Endothelial cell (in vitro differentiated cells): ENCODE results near the gene KRT31. TPM values are rescaled to one million over a fixed set of nuclear protein-coding genes. Genes with fewer than 3 reads are reported as not detected.

Experiments used
- DNase-seq: peaks from one replicate; pipeline ENCODE4 v3.0.0; 2021; ENCODE audit warnings: low spot score
- H3K27ac Mint-ChIP-seq: one replicate; pipeline ENCODE4 v1.8.0; 2021; ENCODE audit warnings: mixed read lengths, inconsistent platforms; ENCODE audit not compliant: unreplicated experiment
- H3K27me3 Mint-ChIP-seq: one replicate; pipeline ENCODE4 v1.8.0; 2021; ENCODE audit warnings: mild to moderate bottlenecking, moderate library complexity, mixed read lengths, inconsistent platforms; ENCODE audit not compliant: unreplicated experiment
- H3K36me3 Mint-ChIP-seq: one replicate; pipeline ENCODE4 v1.8.0; 2021; ENCODE audit warnings: mild to moderate bottlenecking, low read depth, mixed read lengths, inconsistent platforms; ENCODE audit not compliant: unreplicated experiment
- H3K4me1 Mint-ChIP-seq: one replicate; pipeline ENCODE4 v1.8.0; 2021; ENCODE audit warnings: mild to moderate bottlenecking, mixed read lengths, inconsistent platforms; ENCODE audit not compliant: unreplicated experiment
- H3K4me3 Mint-ChIP-seq: one replicate; pipeline ENCODE4 v1.8.0; 2021; ENCODE audit warnings: mild to moderate bottlenecking, mixed read lengths, inconsistent platforms; ENCODE audit not compliant: unreplicated experiment
- H3K9me3 Mint-ChIP-seq: one replicate; pipeline ENCODE4 v1.8.0; 2021; ENCODE audit warnings: mixed read lengths, inconsistent platforms; ENCODE audit not compliant: unreplicated experiment
- CTCF ChIP-seq: fragments of 200-600 bp; sonication (generic); IDR thresholded peaks from one replicate; pipeline ENCODE4 v1.5.0; 2021; ENCODE audit warnings: antibody characterized with exemption; ENCODE audit not compliant: unreplicated experiment
- long read RNA-seq: library from polyadenylated mRNA; unstranded; transcript quantifications from one replicate; pipeline ENCODE4 v2.0.0, GENCODE V29; 2020; ENCODE audit not compliant: unreplicated experiment
- total RNA-seq: library from RNA; stranded (reverse); fragmentation: NEBNext Ultra II Directional; extraction: Animal tissue kit (Norgen Biotek cat#: 25700); gene quantifications from one replicate; pipeline ENCODE4 v1.2.1, GENCODE V29; 2021; ENCODE audit not compliant: unreplicated experiment

KRT31 gene
- not detected for total RNA-seq
- long read RNA-seq: 0 reads

DNA sequence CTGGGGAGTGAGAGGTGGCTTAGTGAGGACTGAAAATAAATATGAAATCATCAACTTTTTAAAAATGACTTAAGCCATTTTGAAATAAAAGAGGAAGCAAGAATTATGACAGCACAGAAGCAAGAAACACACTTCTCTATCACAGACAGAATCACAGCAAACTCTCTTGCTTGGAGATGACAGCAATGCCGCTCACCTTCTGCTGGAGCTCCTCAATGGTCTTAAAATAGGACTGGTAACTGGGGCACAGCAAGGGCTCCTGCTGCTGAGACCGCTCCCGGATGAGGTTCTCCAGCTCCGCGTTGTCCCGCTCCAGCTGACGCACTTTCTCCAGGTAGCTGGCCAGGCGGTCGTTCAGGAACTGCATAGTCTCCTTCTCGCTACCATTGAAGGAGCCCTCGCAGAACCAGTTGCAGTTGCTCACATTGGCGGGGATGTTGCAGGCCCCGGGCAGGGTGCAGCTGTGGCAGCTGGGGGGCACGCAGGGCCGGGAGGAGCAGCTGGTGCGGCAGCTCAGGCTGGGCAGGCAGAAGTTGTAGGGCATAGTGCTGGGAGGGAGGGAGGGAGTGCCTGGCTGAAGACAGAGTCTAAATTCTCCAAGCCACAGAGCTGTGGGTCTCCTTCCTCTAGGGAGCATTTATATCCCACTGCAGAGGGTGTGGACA lies at the start of gene KRT31:
Gene KRT31 (minus strand): TSS at position 613 of the 665 bp plus-strand sequence. CDS start 69 bp downstream, at position 544.
- Mint-ChIP-seq H3K4me1 (no peaks in the 10 kb centered on the region), H3K4me3 (no peak within 1 kb of the TSS), H3K9me3 (no peaks in the 10 kb centered on the region), H3K27me3 (no peaks in the 10 kb centered on the region), H3K36me3 (no peaks in the 10 kb centered on the region), H3K27ac (no peak within 1 kb of the TSS)
- no peak for DNase-seq
- no peak for TF ChIP-seq CTCF

DNA sequence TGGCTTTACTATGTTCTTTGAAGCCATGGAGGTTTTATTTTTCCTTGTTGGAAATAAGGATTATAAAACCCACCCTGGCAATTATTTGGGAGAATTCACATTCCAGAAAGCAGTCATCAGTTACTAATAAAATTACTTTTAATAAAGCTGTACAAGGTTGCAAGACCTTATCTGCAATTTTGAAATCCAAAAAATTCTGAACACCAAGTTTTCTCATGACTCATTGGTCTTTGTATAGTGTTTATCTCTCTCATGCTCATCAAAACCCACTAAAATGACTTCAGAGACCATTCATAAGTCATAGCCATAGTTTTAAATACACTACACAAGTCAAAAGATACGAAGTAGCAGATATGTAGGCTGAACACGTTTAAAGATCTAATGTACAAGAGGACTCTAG lies 49.4 kb upstream of the KRT31 start:
- TF ChIP-seq CTCF: no peak
- Mint-ChIP-seq H3K27ac (no peak overlapping the region), H3K9me3 (no peaks in the 10 kb centered on the region), H3K36me3 (no peaks in the 10 kb centered on the region), H3K4me3 (no peak overlapping the region), H3K27me3 (no peaks in the 10 kb centered on the region), H3K4me1 (no peaks in the 10 kb centered on the region)
- no peak for DNase-seq

GRCh38 chr17:41444640-41445039 lies 47.2 kb upstream of the KRT31 start:
- Mint-ChIP-seq H3K36me3 (no peaks in the 10 kb centered on the region), H3K27me3 (peaks cover 1% of the 10 kb centered on the region), H3K27ac (no peak overlapping the region), H3K4me1 (no peaks in the 10 kb centered on the region), H3K9me3 (no peaks in the 10 kb centered on the region), H3K4me3 (no peak overlapping the region)
- TF ChIP-seq CTCF: no peak
- no peak for DNase-seq

DNA sequence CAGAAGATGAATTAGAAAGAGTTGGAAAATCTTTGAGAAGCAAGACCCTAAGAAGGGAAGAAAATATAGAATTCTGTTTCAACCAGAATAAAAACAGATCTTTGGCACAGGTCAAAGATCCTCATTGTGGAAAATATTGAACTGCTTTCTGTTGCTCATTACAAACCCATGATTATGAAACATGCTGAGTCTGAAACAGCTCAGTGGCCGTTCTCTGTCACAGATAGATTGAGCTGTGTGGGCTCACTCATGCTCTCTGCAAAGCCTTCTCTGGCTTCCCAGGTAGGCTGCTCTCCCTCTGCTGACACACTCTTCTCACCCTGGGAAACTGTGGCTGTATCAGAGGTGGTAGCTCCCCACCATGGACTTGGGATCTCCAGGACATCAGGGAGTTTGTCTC lies 46.8 kb upstream of the KRT31 start:
- H3K27ac Mint-ChIP-seq: no peak overlapping the region
- no peak for DNase-seq
- no peaks in the 10 kb centered on the region for H3K9me3 Mint-ChIP-seq
- H3K4me3 Mint-ChIP-seq: no peak overlapping the region
- no peak for TF ChIP-seq CTCF
- H3K4me1 Mint-ChIP-seq: no peaks in the 10 kb centered on the region
- H3K27me3 Mint-ChIP-seq: peaks cover 1% of the 10 kb centered on the region
- H3K36me3 Mint-ChIP-seq: no peaks in the 10 kb centered on the region

- Mint-ChIP-seq H3K36me3 (no peaks in the 10 kb centered on the region), H3K4me3 (no peak overlapping the region), H3K27ac (no peak overlapping the region), H3K4me1 (no peaks in the 10 kb centered on the region), H3K9me3 (no peaks in the 10 kb centered on the region), H3K27me3 (peaks cover 1% of the 10 kb centered on the region)
- no peak for TF ChIP-seq CTCF
- DNase-seq: no peak
Observed at GRCh38 chr17:41442739-41443138, 45.3 kb upstream of the KRT31 start.
